Stomach smooth muscle (tissue), 2 donors: Measurements from ENCODE around the gene LAMA5.

ENCODE experiments used
- H3K27ac ChIP-seq: one replicate; pipeline ENCODE4 v1.7.0; 2013; ENCODE audit warnings: mild to moderate bottlenecking, low read length, inconsistent platforms
- H3K27me3 ChIP-seq, 2 donors: one replicate each; pipeline ENCODE4 v1.7.0; 2013; ENCODE audit warnings: low read length in 2 of 2; ENCODE audit not compliant: insufficient read depth in 2 of 2, control insufficient read depth in 1 of 2
- H3K36me3 ChIP-seq, 2 donors: one replicate each; pipeline ENCODE4 v1.7.0; 2013; ENCODE audit warnings: low read length in 2 of 2; ENCODE audit not compliant: control insufficient read depth in 2 of 2, insufficient read depth in 2 of 2
- H3K4me1 ChIP-seq: one replicate; pipeline ENCODE4 v1.7.0; 2013; ENCODE audit warnings: low read length; ENCODE audit not compliant: control insufficient read depth, insufficient read depth
- H3K4me3 ChIP-seq, 2 donors: one replicate each; pipeline ENCODE4 v1.7.0; 2013; ENCODE audit warnings: low read length in 2 of 2
- H3K9ac ChIP-seq, 2 donors: one replicate each; pipeline ENCODE4 v1.7.0; 2013; ENCODE audit warnings: low read length in 2 of 2, mild to moderate bottlenecking in 1 of 2
- H3K9me3 ChIP-seq, 2 donors: one replicate each; pipeline ENCODE4 v1.7.0; 2013; ENCODE audit warnings: low read length in 2 of 2; ENCODE audit not compliant: control insufficient read depth in 2 of 2
- donor health status: healthy.
- donor health status: Pancreatic carcinoma.

LAMA5 gene

GRCh38 chr20:62269871-62270270 is 97.2 kb downstream of the LAMA5 start:
- Histone ChIP-seq H3K4me1 (no peaks in the 10 kb centered on the region), H3K36me3 (peaks cover 33 to 35% of the 10 kb centered on the region in 2 donors), H3K27ac (no peak overlapping the region), H3K27me3 (no peaks in the 10 kb centered on the region), H3K9me3 (no peaks in the 10 kb centered on the region), H3K9ac (no peak overlapping the region), H3K4me3 (no peak overlapping the region)

GRCh38 chr20:62269378-62269777 is 97.7 kb downstream of the LAMA5 start:
- H3K9ac ChIP-seq: no peak overlapping the region
- no peaks in the 10 kb centered on the region for H3K27me3 ChIP-seq
- H3K36me3 ChIP-seq: peaks cover 30 to 39% of the 10 kb centered on the region in 2 donors
- H3K27ac ChIP-seq: no peak overlapping the region
- no peaks in the 10 kb centered on the region for H3K4me1 ChIP-seq
- H3K4me3 ChIP-seq: no peak overlapping the region
- no peaks in the 10 kb centered on the region for H3K9me3 ChIP-seq

GRCh38 chr20:62268228-62268900 is 98.7 kb downstream of the LAMA5 start:
- peaks cover 33 to 34% of the 10 kb centered on the region in 2 donors for H3K36me3 ChIP-seq

GRCh38 chr20:62267543-62267942 is 99.6 kb downstream of the LAMA5 start:
- H3K9ac ChIP-seq: no peak overlapping the region
- no peaks in the 10 kb centered on the region for H3K27me3 ChIP-seq
- H3K36me3 ChIP-seq: peaks cover 33 to 35% of the 10 kb centered on the region in 2 donors
- H3K27ac ChIP-seq: no peak overlapping the region
- H3K4me1 ChIP-seq: no peaks in the 10 kb centered on the region
- H3K9me3 ChIP-seq: no peaks in the 10 kb centered on the region
- no peak overlapping the region for H3K4me3 ChIP-seq

More at GRCh38 chr20:62268228-62268900, 98.7 kb downstream of the LAMA5 start:
- no peaks in the 10 kb centered on the region for H3K9me3 ChIP-seq
- no peaks in the 10 kb centered on the region for H3K27me3 ChIP-seq
- H3K4me3 ChIP-seq: no peak overlapping the region
- H3K27ac ChIP-seq: no peak overlapping the region
- H3K9ac ChIP-seq: no peak overlapping the region
- H3K4me1 ChIP-seq: no peaks in the 10 kb centered on the region

GRCh38 chr20:62266851-62267250 is 100.3 kb downstream of the LAMA5 start:
- H3K9ac ChIP-seq: no peak overlapping the region
- no peak overlapping the region for H3K27ac ChIP-seq
- peaks cover 31 to 36% of the 10 kb centered on the region in 2 donors for H3K36me3 ChIP-seq
- H3K4me1 ChIP-seq: no peaks in the 10 kb centered on the region
- H3K4me3 ChIP-seq: no peak overlapping the region
- H3K27me3 ChIP-seq: no peaks in the 10 kb centered on the region
- H3K9me3 ChIP-seq: no peaks in the 10 kb centered on the region

- Histone ChIP-seq H3K4me1 (no peaks in the 10 kb centered on the region), H3K36me3 (peaks cover 31 to 38% of the 10 kb centered on the region in 2 donors), H3K9ac (no peak overlapping the region), H3K4me3 (no peak overlapping the region), H3K27me3 (no peaks in the 10 kb centered on the region), H3K27ac (no peak overlapping the region), H3K9me3 (no peaks in the 10 kb centered on the region)
These were observed 100.8 kb downstream of the LAMA5 start for GRCh38 chr20:62266340-62266739.

GRCh38 chr20:62265365-62265764 is 101.7 kb downstream of the LAMA5 start:
- no peaks in the 10 kb centered on the region for H3K9me3 ChIP-seq
- peaks cover 31 to 41% of the 10 kb centered on the region in 2 donors for H3K36me3 ChIP-seq
- H3K9ac ChIP-seq: no peak overlapping the region
- H3K4me3 ChIP-seq: no peak overlapping the region
- no peak overlapping the region for H3K27ac ChIP-seq
- H3K27me3 ChIP-seq: no peaks in the 10 kb centered on the region
- no peaks in the 10 kb centered on the region for H3K4me1 ChIP-seq

GRCh38 chr20:62263396-62263795 is 103.7 kb downstream of the LAMA5 start:
- Histone ChIP-seq H3K9ac (no peak overlapping the region), H3K4me3 (no peak overlapping the region), H3K27me3 (no peaks in the 10 kb centered on the region), H3K36me3 (peaks cover 35 to 45% of the 10 kb centered on the region in 2 donors), H3K27ac (no peak overlapping the region), H3K4me1 (peaks cover 4% of the 10 kb centered on the region), H3K9me3 (no peaks in the 10 kb centered on the region)

- peaks cover 39 to 47% of the 10 kb centered on the region in 2 donors for H3K36me3 ChIP-seq
- no peaks in the 10 kb centered on the region for H3K27me3 ChIP-seq
- H3K4me3 ChIP-seq: no peak overlapping the region
- H3K27ac ChIP-seq: no peak overlapping the region
- H3K9ac ChIP-seq: no peak overlapping the region
- peaks cover 4% of the 10 kb centered on the region for H3K4me1 ChIP-seq
- H3K9me3 ChIP-seq: no peaks in the 10 kb centered on the region
These were observed 105.0 kb downstream of the LAMA5 start for GRCh38 chr20:62262064-62262463.

- H3K36me3 ChIP-seq: peaks cover 36 to 44% of the 10 kb centered on the region in 2 donors
- no peak overlapping the region for H3K27ac ChIP-seq
These were observed 107.9 kb downstream of the LAMA5 start for GRCh38 chr20:62259294-62259565.

More at GRCh38 chr20:62259294-62259565, 107.9 kb downstream of the LAMA5 start:
- Histone ChIP-seq H3K4me3 (no peak overlapping the region), H3K9ac (no peak overlapping the region), H3K9me3 (no peaks in the 10 kb centered on the region), H3K27me3 (no peaks in the 10 kb centered on the region), H3K4me1 (peaks cover 4% of the 10 kb centered on the region)
